Measurements from ENCODE around the gene RCSD1.

DNA sequence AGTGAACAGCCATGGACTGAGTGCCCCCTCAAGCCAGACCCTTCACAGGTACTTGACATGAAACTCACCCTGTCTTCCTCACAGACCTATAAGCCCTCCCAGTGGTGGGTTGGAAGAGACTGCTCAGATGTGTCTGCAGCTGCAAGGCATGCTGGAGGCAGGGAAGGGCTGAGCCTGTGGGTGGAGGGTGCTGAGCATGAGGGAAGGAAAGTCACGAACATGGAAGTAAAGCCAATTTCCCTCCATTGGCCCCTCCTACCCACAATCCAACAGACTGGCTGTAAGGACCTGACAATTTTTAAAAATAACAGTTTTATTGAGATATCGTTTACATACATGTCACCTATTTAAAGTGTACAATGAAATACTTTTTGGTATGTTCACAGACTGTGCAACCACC, 44.1 kb downstream of the RCSD1 start:
- TF ChIP-seq, protein P1, sequence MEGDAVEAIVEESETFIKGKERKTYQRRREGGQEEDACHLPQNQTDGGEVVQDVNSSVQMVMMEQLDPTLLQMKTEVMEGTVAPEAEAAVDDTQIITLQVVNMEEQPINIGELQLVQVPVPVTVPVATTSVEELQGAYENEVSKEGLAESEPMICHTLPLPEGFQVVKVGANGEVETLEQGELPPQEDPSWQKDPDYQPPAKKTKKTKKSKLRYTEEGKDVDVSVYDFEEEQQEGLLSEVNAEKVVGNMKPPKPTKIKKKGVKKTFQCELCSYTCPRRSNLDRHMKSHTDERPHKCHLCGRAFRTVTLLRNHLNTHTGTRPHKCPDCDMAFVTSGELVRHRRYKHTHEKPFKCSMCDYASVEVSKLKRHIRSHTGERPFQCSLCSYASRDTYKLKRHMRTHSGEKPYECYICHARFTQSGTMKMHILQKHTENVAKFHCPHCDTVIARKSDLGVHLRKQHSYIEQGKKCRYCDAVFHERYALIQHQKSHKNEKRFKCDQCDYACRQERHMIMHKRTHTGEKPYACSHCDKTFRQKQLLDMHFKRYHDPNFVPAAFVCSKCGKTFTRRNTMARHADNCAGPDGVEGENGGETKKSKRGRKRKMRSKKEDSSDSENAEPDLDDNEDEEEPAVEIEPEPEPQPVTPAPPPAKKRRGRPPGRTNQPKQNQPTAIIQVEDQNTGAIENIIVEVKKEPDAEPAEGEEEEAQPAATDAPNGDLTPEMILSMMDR (IDR thresholded peaks at IDR 0.05), result no peak
- TF ChIP-seq POLR2A (IDR thresholded peaks at IDR 0.05), result no peak

All from prostate gland (tissue), 2 donors.